GM21576 (cell line): ENCODE measurements around the gene POLR1G.
"Not testable (repeated sequence)": the region's sequence is repeated elsewhere in the genome, so short reads cannot be mapped to it uniquely, and the experiment has no call there.

Source experiments
- ATAC-seq: cut with Tn5 transposase; IDR thresholded peaks from one replicate; pipeline ENCODE4 v1.9.1; 2021; ENCODE audit warnings: mild to moderate bottlenecking, moderate library complexity; ENCODE audit not compliant: unreplicated experiment

The POLR1G gene

GRCh38 chr19:45419895-45420294 is 13.5 kb downstream of the POLR1G start:
- no peak for ATAC-seq

- no peak for ATAC-seq
These were observed 13.9 kb downstream of the POLR1G start for GRCh38 chr19:45420356-45420755.

GRCh38 chr19:45420871-45421270 is 14.4 kb downstream of the POLR1G start:
- ATAC-seq = no peak

- ATAC-seq = no peak
These were observed 15.6 kb downstream of the POLR1G start for GRCh38 chr19:45421947-45422498.

- no peak for ATAC-seq
These were observed 16.7 kb downstream of the POLR1G start for GRCh38 chr19:45423033-45423588.

- ATAC-seq = peak; percentile 59
These were observed 17.2 kb downstream of the POLR1G start, which contains the start of gene ERCC1 for GRCh38 chr19:45423589-45424190. TSS of gene ERCC1 (minus strand) at chr19:45423917. CDS start at chr19:45423374, 543 bp downstream.

GRCh38 chr19:45424191-45425058 is 18.0 kb downstream of the POLR1G start:
- peak; percentile 4 for ATAC-seq

- ATAC-seq = no peak
These were observed 22.2 kb downstream of the POLR1G start for GRCh38 chr19:45428384-45429231.

- ATAC-seq = not testable (repeated sequence)
These were observed 23.5 kb downstream of the POLR1G start for GRCh38 chr19:45429896-45430295.

- not testable (repeated sequence) for ATAC-seq
These were observed 24.6 kb downstream of the POLR1G start for GRCh38 chr19:45431008-45431407.

GRCh38 chr19:45432543-45432942 is 26.1 kb downstream of the POLR1G start:
- ATAC-seq = not testable (repeated sequence)

GRCh38 chr19:45437328-45437727 is 30.9 kb downstream of the POLR1G start:
- ATAC-seq = no peak

GRCh38 chr19:45439190-45439568 is 32.7 kb downstream of the POLR1G start:
- ATAC-seq = no peak

- ATAC-seq = peak; percentile 44
These were observed 33.3 kb downstream of the POLR1G start for GRCh38 chr19:45439569-45440258.

- ATAC-seq = no peak
These were observed 33.8 kb downstream of the POLR1G start for GRCh38 chr19:45440259-45440638.

GRCh38 chr19:45440873-45441654 is 34.6 kb downstream of the POLR1G start:
- no peak for ATAC-seq

- no peak for ATAC-seq
These were observed 35.9 kb downstream of the POLR1G start for GRCh38 chr19:45442408-45442777.

GRCh38 chr19:45442778-45443461 is 36.5 kb downstream of the POLR1G start:
- ATAC-seq = no peak
